CD4-positive, alpha-beta memory T cell (primary cell): Measurements from ENCODE around the gene ZCWPW1. TPM values are rescaled to one million over a fixed set of nuclear protein-coding genes. Genes with fewer than 3 reads are reported as not detected.

Source experiments
- CTCF ChIA-PET: fragments of 350-600 bp; sonication (Branson Sonifier 250); formaldehyde crosslinking; loops from one replicate; lab custom pipeline; 2021; ENCODE audit warnings: inconsistent platforms; ENCODE audit not compliant: partially characterized antibody; lab: Charles Lee
- POLR2A ChIA-PET: fragments of 350-600 bp; sonication (Branson Sonifier 250); formaldehyde crosslinking; loops from one replicate; lab custom pipeline; 2021; ENCODE audit not compliant: partially characterized antibody; lab: Charles Lee
- DNase-seq, 5 donors: peaks; one replicate each; pipeline versions ENCODE4 v3.0.0 to v3.0.0-alpha.2; 2020 to 2022; ENCODE audit warnings: mixed read lengths in 1 of 5
- H3K27ac ChIP-seq: one replicate; pipeline ENCODE4 v1.7.0; 2013; ENCODE audit warnings: low read depth, low read length
- H3K27me3 ChIP-seq: 2 replicates; pipeline ENCODE4 v1.7.0; 2013; ENCODE audit warnings: mild to moderate bottlenecking, low read length, moderate library complexity; ENCODE audit not compliant: insufficient read depth
- H3K36me3 ChIP-seq: 2 replicates; pipeline ENCODE4 v1.7.0; 2013; ENCODE audit warnings: mild to moderate bottlenecking, low read length, moderate library complexity; ENCODE audit not compliant: insufficient read depth
- H3K4me1 ChIP-seq: 2 replicates; pipeline ENCODE4 v1.7.0; 2013; ENCODE audit warnings: mild to moderate bottlenecking, low read length, moderate library complexity; ENCODE audit not compliant: insufficient read depth
- H3K4me3 ChIP-seq, 2 donors: one replicate each; pipeline ENCODE4 v1.7.0; 2013; ENCODE audit warnings: low read length in 2 of 2, mild to moderate bottlenecking in 1 of 2
- H3K9me3 ChIP-seq, 2 donors: one replicate each; pipeline ENCODE4 v1.7.0; 2013; ENCODE audit warnings: low read length in 2 of 2, control low read depth in 1 of 2; ENCODE audit not compliant: control insufficient read depth in 1 of 2
- H3K27ac Mint-ChIP-seq, 7 donors: one replicate each; pipeline ENCODE4 v1.8.0; 2020 to 2021; ENCODE audit warnings: mixed read lengths in 7 of 7, mild to moderate bottlenecking in 6 of 7, inconsistent platforms in 3 of 7, moderate library complexity in 3 of 7
- H3K27me3 Mint-ChIP-seq, 2 donors: one replicate each; pipeline ENCODE4 v1.8.0; 2020 to 2021; ENCODE audit warnings: mixed read lengths in 2 of 2
- H3K36me3 Mint-ChIP-seq, 2 donors: one replicate each; pipeline ENCODE4 v1.8.0; 2020 to 2021; ENCODE audit warnings: mixed read lengths in 2 of 2, inconsistent platforms in 1 of 2, mild to moderate bottlenecking in 1 of 2
- H3K4me1 Mint-ChIP-seq, 4 donors: one replicate each; pipeline ENCODE4 v1.8.0; 2020 to 2021; ENCODE audit warnings: mixed read lengths in 4 of 4, mild to moderate bottlenecking in 1 of 4
- H3K4me3 Mint-ChIP-seq, 8 donors: one replicate each; pipeline ENCODE4 v1.8.0; 2020 to 2021; ENCODE audit warnings: mixed read lengths in 8 of 8, mild to moderate bottlenecking in 7 of 8, moderate library complexity in 6 of 8, inconsistent platforms in 3 of 8
- H3K9me3 Mint-ChIP-seq, 8 donors: one replicate each; pipeline ENCODE4 v1.8.0; 2020 to 2021; ENCODE audit warnings: mixed read lengths in 8 of 8, mild to moderate bottlenecking in 5 of 8, inconsistent platforms in 3 of 8, moderate library complexity in 1 of 8
- intact Hi-C: fragments of 100-400 bp; cut with micrococcal nuclease; formaldehyde crosslinking; loops from one replicate; pipeline ENCODE4 v1.15.1; 2023
- polyA plus RNA-seq, 2 donors: library from polyadenylated mRNA; unstranded; fragments of 300-500 nt; fragmentation: Illumina TruSeq; gene quantifications; one replicate each; pipeline ENCODE4 v1.2.3, GENCODE V29; 2021
- total RNA-seq, 2 experiments: library from RNA; stranded (reverse); gene quantifications; one replicate each; pipeline ENCODE4 v1.2.3, GENCODE V29; 2021

ZCWPW1 gene
- total and polyA plus RNA-seq, 4 experiments from 2014 or later: 5.0 to 12.4 (median 8.1) TPM

GRCh38 chr7:100437150-100438100 is 8.9 kb upstream of the ZCWPW1 start:
- Histone ChIP-seq H3K4me1 (peaks cover 32% of the 10 kb centered on the region), H3K27ac (no peak overlapping the region), H3K36me3 (peaks cover 20% of the 10 kb centered on the region), H3K27me3 (no peaks in the 10 kb centered on the region), H3K9me3 (no peaks in the 10 kb centered on the region), H3K4me3 (peak overlapping the region in 1 of 2 donors; percentile 95)
- Mint-ChIP-seq H3K4me1 (peaks cover 16 to 37% (median 26%) of the 10 kb centered on the region in 4 donors), H3K4me3 (peak overlapping the region in 6 of 8 donors; percentile 3 to 96 (median 92)), H3K9me3 (peaks cover 0 to 1% (median 0%) of the 10 kb centered on the region in 8 donors), H3K36me3 (peaks cover 12 to 34% of the 10 kb centered on the region in 2 donors), H3K27me3 (no peaks in the 10 kb centered on the region), H3K27ac (peak overlapping the region in 4 of 7 donors; percentile 47 to 99 (median 97))
- CTCF ChIA-PET: interaction anchor here (0.7 to 1.2 kb wide), 8 partner anchors 13 to 268 kb away, joined by 3 to 5 read pairs (median 3); partner anchors contain the start of gene POP7
- intact Hi-C loops: loop anchor here (2.0 kb wide), 1 partner anchor 13 kb away; no protein-coding TSS in a partner anchor
- POLR2A ChIA-PET: interaction anchor here (0.7 to 7.0 kb wide), 21 partner anchors 7 to 415 kb away, joined by 3 to 74 read pairs (median 7); partner anchors contain the start of genes FBXO24, GNB2, LRCH4 and MEPCE
- DNase-seq: no peak

DNA sequence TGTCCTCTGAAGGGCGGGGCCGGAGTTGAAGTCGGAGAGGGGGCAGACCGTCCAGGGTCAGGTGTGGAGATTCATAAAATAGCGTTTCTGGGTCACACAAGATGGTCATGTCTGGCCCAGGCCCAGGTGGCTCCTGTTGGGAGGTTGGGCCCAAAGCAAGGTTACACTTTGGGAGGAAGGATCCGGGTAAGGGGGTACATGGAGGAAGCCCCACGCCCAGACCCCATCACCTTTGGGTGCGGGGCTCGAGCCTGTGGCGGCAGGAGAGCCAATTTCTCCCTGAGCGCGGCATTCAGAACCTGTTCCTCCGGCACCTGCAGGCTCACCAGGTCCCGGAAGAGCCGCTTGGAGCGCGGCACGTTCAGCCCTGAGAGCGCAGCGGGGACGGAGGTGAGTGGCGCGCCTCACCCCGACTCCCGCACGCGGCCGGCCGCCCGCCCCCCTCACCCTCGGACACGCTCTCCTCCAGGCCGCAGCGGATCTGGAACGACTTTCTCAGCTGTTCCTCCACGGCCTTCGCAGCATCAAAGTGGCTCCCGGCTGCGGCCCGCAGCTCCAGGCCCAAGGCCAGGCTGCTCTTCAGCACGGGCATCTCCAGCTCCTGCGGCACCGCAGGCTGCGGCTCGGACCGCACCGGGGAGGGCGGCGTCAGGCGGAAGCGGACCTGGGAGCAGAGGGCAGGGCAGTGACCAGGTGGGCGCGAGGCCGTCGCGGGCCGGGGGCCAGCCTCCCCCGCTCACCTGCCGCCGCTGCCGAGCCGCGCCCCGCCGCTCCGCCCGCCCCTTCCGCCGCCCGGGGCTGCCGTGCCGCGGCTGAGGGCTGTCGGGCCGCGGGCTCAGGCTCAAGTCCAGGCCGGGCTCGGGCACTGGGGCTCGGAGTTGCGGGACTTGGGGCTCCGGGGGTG is 7.2 kb upstream of the ZCWPW1 start:
- peaks cover 12 to 45% of the 10 kb centered on the region in 2 donors for H3K36me3 Mint-ChIP-seq
- H3K4me1 ChIP-seq: peaks cover 49% of the 10 kb centered on the region
- ChIA-PET POLR2A (interaction anchor here (0.6 to 7.0 kb wide), 24 partner anchors 7 to 386 kb away, joined by 3 to 74 read pairs (median 6); partner anchors contain the start of genes FBXO24, LAMTOR4, LRCH4 and MEPCE), CTCF (interaction anchor here (0.6 to 2.7 kb wide), 6 partner anchors 15 to 256 kb away, joined by 3 to 8 read pairs (median 4); partner anchors contain the start of genes FBXO24 and LRCH4)
- peak overlapping the region; percentile 78 to 95 for H3K4me3 ChIP-seq
- peak; percentile 46 to 58 (median 53) for DNase-seq
- H3K27ac Mint-ChIP-seq: peak overlapping the region; percentile 81 to 99 (median 94)
- no peaks in the 10 kb centered on the region for H3K27me3 Mint-ChIP-seq
- H3K4me3 Mint-ChIP-seq: peak overlapping the region; percentile 85 to 95 (median 92)
- H3K36me3 ChIP-seq: peaks cover 22% of the 10 kb centered on the region
- intact Hi-C loops: loop anchor here (1.0 to 2.0 kb wide), 3 partner anchors 7 to 44 kb away; partner anchors contain the start of genes TSC22D4 and ZCWPW1
- no peaks in the 10 kb centered on the region for H3K27me3 ChIP-seq
- peak overlapping the region; percentile 92 for H3K27ac ChIP-seq
- H3K9me3 Mint-ChIP-seq: peaks cover 0 to 1% (median 0%) of the 10 kb centered on the region in 8 donors
- H3K4me1 Mint-ChIP-seq: peaks cover 24 to 55% (median 40%) of the 10 kb centered on the region in 4 donors
- no peaks in the 10 kb centered on the region for H3K9me3 ChIP-seq

DNA sequence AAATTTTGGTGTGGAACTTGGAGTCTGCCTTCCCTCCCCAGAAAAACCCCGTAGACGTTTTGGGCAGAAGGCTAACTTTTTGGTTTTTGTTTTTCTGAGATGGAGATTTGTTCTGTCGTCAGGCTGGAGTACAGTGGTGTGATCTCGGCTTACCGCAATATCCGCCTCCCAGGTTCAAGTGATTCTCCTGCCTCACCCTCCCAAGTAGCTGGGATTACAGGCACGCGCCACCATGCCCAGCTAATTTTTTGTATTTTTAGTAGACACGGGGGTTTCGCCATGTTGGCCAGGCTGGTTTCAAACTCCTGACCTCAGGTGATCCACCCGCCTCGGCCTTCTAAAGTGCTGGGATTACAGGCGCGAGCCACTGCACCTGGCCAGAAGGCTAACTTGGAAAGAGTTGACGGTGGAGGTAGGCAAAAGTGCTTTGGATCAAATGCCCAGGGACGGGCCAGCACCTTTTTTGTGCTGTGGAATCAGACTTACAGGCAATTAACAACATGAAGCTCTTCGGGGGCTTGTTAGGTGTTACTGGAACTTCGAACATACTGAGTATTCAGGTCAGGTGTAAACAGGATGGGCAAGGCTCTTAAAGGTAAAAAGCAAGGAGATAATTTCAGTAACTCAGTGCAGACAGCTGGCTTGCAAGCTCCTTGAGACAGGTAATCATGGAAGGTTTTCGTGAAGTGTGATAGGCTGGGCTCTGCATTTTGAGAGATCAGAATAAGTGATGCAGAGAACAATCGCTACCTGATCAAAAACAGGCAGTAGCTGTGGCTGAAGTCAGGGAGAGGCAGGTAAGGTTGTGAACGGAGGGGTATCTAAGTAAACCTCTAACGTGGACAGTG is 6.0 kb upstream of the ZCWPW1 start:
- peak overlapping the region; percentile 92 for H3K27ac ChIP-seq
- peak overlapping the region; percentile 78 to 95 for H3K4me3 ChIP-seq
- Mint-ChIP-seq H3K27ac (peak overlapping the region; percentile 81 to 99 (median 94)), H3K4me3 (peak overlapping the region; percentile 85 to 91 (median 90)), H3K27me3 (no peaks in the 10 kb centered on the region), H3K4me1 (peaks cover 26 to 64% (median 44%) of the 10 kb centered on the region in 4 donors), H3K9me3 (peaks cover 0 to 4% (median 0%) of the 10 kb centered on the region in 8 donors), H3K36me3 (peaks cover 12 to 51% of the 10 kb centered on the region in 2 donors)
- peaks cover 54% of the 10 kb centered on the region for H3K4me1 ChIP-seq
- no peaks in the 10 kb centered on the region for H3K27me3 ChIP-seq
- CTCF ChIA-PET: interaction anchor here (0.6 to 2.7 kb wide), 6 partner anchors 16 to 301 kb away, joined by 3 to 8 read pairs (median 4); partner anchors contain the start of genes FBXO24 and LRCH4
- H3K36me3 ChIP-seq: peaks cover 22% of the 10 kb centered on the region
- intact Hi-C loops: no loop called here
- no peak for DNase-seq
- POLR2A ChIA-PET: interaction anchor here (1.1 to 7.0 kb wide), 9 partner anchors 16 to 286 kb away, joined by 3 to 74 read pairs (median 6); partner anchors contain the start of genes FBXO24, LAMTOR4, LRCH4 and MOSPD3
- H3K9me3 ChIP-seq: no peaks in the 10 kb centered on the region

- H3K27ac ChIP-seq: no peak overlapping the region
- H3K4me1 Mint-ChIP-seq: peaks cover 26 to 72% (median 46%) of the 10 kb centered on the region in 4 donors
- H3K27me3 Mint-ChIP-seq: peaks cover 0 to 3% of the 10 kb centered on the region in 2 donors
- no peaks in the 10 kb centered on the region for H3K27me3 ChIP-seq
- H3K9me3 ChIP-seq: no peaks in the 10 kb centered on the region
- peaks cover 0 to 11% (median 0%) of the 10 kb centered on the region in 8 donors for H3K9me3 Mint-ChIP-seq
- H3K36me3 Mint-ChIP-seq: peaks cover 12 to 59% of the 10 kb centered on the region in 2 donors
- H3K27ac Mint-ChIP-seq: peak overlapping the region; percentile 61 to 99 (median 94)
- H3K4me1 ChIP-seq: peaks cover 54% of the 10 kb centered on the region
- H3K4me3 Mint-ChIP-seq: peak overlapping the region; percentile 85 to 91 (median 90)
- peaks cover 22% of the 10 kb centered on the region for H3K36me3 ChIP-seq
- DNase-seq: no peak
- intact Hi-C loops: no loop called here
- ChIA-PET POLR2A (interaction anchor here (0.7 to 7.0 kb wide), 5 partner anchors 16 to 256 kb away, joined by 3 to 74 read pairs (median 10); partner anchors contain the start of genes FBXO24, GPC2, LRCH4 and STAG3), CTCF (interaction anchor here (1.3 to 2.7 kb wide), 2 partner anchors 17 to 301 kb away, joined by 5 to 8 read pairs; no protein-coding TSS in a partner anchor)
- H3K4me3 ChIP-seq: no peak overlapping the region
Measured at GRCh38 chr7:100433592-100434296, 5.2 kb upstream of the ZCWPW1 start.

DNA sequence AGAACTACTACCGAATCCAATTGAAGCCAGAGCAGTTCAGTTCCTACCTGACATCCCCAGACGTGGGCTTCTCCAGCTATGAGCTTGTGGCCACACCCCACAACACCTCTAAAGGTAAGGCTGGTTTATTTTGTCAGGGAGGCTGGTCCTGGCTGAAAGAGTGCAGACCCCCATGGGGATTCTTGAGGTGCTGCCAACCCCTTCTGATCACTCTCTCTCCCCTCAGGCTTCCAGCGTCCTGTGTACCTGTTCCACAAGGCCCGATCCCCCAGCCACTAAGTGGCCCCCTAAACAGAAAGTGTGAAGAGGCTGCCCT is 4.7 kb upstream of the ZCWPW1 start:
- H3K27ac ChIP-seq: no peak overlapping the region
- intact Hi-C loops: no loop called here
- Mint-ChIP-seq H3K4me3 (peak overlapping the region in 6 of 8 donors; percentile 5 to 91 (median 64)), H3K9me3 (peaks cover 0 to 14% (median 0%) of the 10 kb centered on the region in 8 donors), H3K27me3 (peaks cover 0 to 5% of the 10 kb centered on the region in 2 donors), H3K4me1 (peaks cover 26 to 77% (median 46%) of the 10 kb centered on the region in 4 donors), H3K27ac (peak overlapping the region in 6 of 7 donors; percentile 53 to 99 (median 70)), H3K36me3 (peaks cover 12 to 64% of the 10 kb centered on the region in 2 donors)
- H3K4me1 ChIP-seq: peaks cover 54% of the 10 kb centered on the region
- CTCF ChIA-PET: interaction anchor here (1.3 to 2.7 kb wide), 2 partner anchors 17 to 300 kb away, joined by 5 to 8 read pairs; no protein-coding TSS in a partner anchor
- H3K9me3 ChIP-seq: no peaks in the 10 kb centered on the region
- POLR2A ChIA-PET: interaction anchor here (0.7 to 7.0 kb wide), 3 partner anchors 20 to 256 kb away, joined by 3 to 74 read pairs (median 3); partner anchors contain the start of genes FBXO24, GPC2, LRCH4 and STAG3
- H3K36me3 ChIP-seq: peaks cover 22% of the 10 kb centered on the region
- H3K27me3 ChIP-seq: no peaks in the 10 kb centered on the region
- no peak overlapping the region for H3K4me3 ChIP-seq
- DNase-seq: no peak
